ENCODE measurements around the gene AEBP2. TPM values are rescaled to one million over a fixed set of nuclear protein-coding genes. Genes with fewer than 3 reads are reported as not detected.

Gene AEBP2
- total and polyA plus RNA-seq, 9 of the 15 experiments (the other 6 are each of a cell fraction or from before 2014, with no cell fraction given) = 5.7 to 43.7 (median 10.3) TPM

- no peak overlapping the region for H2AFZ ChIP-seq (ENCODE audit: low read depth, low read length)
- H3K27me3 ChIP-seq (ENCODE audit: control insufficient read depth in 2 of 2, insufficient read depth in 2 of 2, low read length in 2 of 2) = peaks cover 0 to 3% of the 10 kb centered on the region in 2 experiments; a peak in 2 of 5 replicates
- 4% methylated on average over 4 of the region's 6 CpGs for WGBS (ENCODE audit: insufficient coverage, low coverage, missing lambda C conversion rate)
- H3K9ac ChIP-seq (ENCODE audit: insufficient read depth in 1 of 2, low read depth in 2 of 2, low read length in 2 of 2) = no peak overlapping the region
- no peak for TF ChIP-seq RERE (CRISPR knock-in tag; IDR thresholded peaks at IDR 0.05; ENCODE audit: borderline replicate concordance)
- peak; percentile 51 to 52; a peak in 2 of 4 replicates for TF ChIP-seq KDM1A (IDR thresholded peaks at IDR 0.05)
- intact Hi-C loops (cut with micrococcal nuclease) (no loop called here), in situ Hi-C loops (cut with MboI) (no loop called here)
- ChIA-PET POLR2A (no interaction called here), CTCF (ENCODE audit: low intra/inter-chr PET ratio) (no interaction called here)
- H3K9me3 ChIP-seq (replicated peaks; ENCODE audit: control insufficient read depth, insufficient read depth, low read depth, low read length) = no peaks in the 10 kb centered on the region
- H4K20me1 ChIP-seq (replicated peaks; ENCODE audit: control insufficient read depth, insufficient read depth, low read length) = no peaks in the 10 kb centered on the region
- H3K4me1 ChIP-seq (replicated peaks in 1 of 2; ENCODE audit: control insufficient read depth in 2 of 2, insufficient read depth in 2 of 2, low read length in 2 of 2) = no peaks in the 10 kb centered on the region; a peak in 1 of 5 replicates
- no peaks in the 10 kb centered on the region for H3K79me2 ChIP-seq (ENCODE audit: control insufficient read depth, insufficient read depth, low read length)
- no peak overlapping the region for H3K4me2 ChIP-seq (ENCODE audit: insufficient read depth, low read length)
- ATAC-seq = no peak
- H3K4me3 ChIP-seq = no peak overlapping the region
- no peak for DNase-seq (ENCODE audit: extremely low read depth in 1 of 4, low spot score in 3 of 4)
- no peaks in the 10 kb centered on the region for H3K9me1 ChIP-seq (ENCODE audit: control insufficient read depth, insufficient read depth, low read length)
- no peak for FAIRE-seq
- H3K27ac ChIP-seq (ENCODE audit: extremely low read depth, low read depth, low read length) = no peak overlapping the region
- no TSS peak for BruUV-seq (replicated peaks)
- H3K36me3 ChIP-seq (ENCODE audit: control insufficient read depth, insufficient read depth, low read length) = no peaks in the 10 kb centered on the region
These were observed 17.6 kb upstream of the AEBP2 start for GRCh38 chr12:19421503-19422282.

All from K562 (cell line).